HCT116 (cell line): Measurements from ENCODE around the gene GPRC5B. TPM values are rescaled to one million over a fixed set of nuclear protein-coding genes. Genes with fewer than 3 reads are reported as not detected.

Experiments used
- ATAC-seq: fragments of 200-7000 bp; cut with Tn5 transposase; 2 replicates; pipeline ENCODE4 v1.9.1; 2020; ENCODE audit warnings: mild to moderate bottlenecking, moderate library complexity
- BruUV-seq: library from RNA; stranded (reverse); fragments of 400-500 nt; replicated peaks from 2 replicates; lab custom pipeline; 2021; lab: Mats Ljungman, UMichigan
- CTCF ChIA-PET: fragments of 300-600 bp; sonication (Branson Sonifier 250); formaldehyde crosslinking; loops from one replicate; lab custom pipeline; 2021; ENCODE audit warnings: antibody characterized with exemption; lab: Charles Lee
- POLR2A ChIA-PET: fragments of 300-600, 350-600 bp; sonication (Branson Sonifier 250); formaldehyde crosslinking; loops from one replicate; lab custom pipeline; 2021; ENCODE audit warnings: antibody characterized with exemption; lab: Charles Lee
- RAD21 ChIA-PET, 2 experiments: fragments of 300-600 bp; sonication (Branson Sonifier 250); formaldehyde crosslinking; loops; one replicate each; lab custom pipeline; 2023; ENCODE audit warnings: low total read pairs in 2 of 2; ENCODE audit not compliant: uncharacterized antibody in 2 of 2, unreplicated experiment in 2 of 2, low non-redundant PET in 1 of 2; lab: Charles Lee
- DNase-seq: peaks from one replicate; pipeline ENCODE4 v3.0.0-alpha.2; 2010; ENCODE audit warnings: low read depth, low spot score
- H2AFZ ChIP-seq: fragments of 200-600 bp; shearing (Covaris generic), sonication (generic); 2 replicates; pipeline ENCODE4 v1.6.1; 2017; ENCODE audit warnings: low read depth, mixed run types, mixed read lengths, antibody characterized with exemption, low read length; ENCODE audit not compliant: poor library complexity, severe bottlenecking
- H3K27ac ChIP-seq: 2 replicates; pipeline ENCODE4 v1.5.1; 2012; ENCODE audit warnings: low read depth, low read length
- H3K27me3 ChIP-seq: fragments of 200-600 bp; sonication (generic); 2 replicates; pipeline ENCODE4 v1.6.1; 2016; ENCODE audit warnings: mixed run types, low read length, mixed read lengths; ENCODE audit not compliant: insufficient read depth
- H3K36me3 ChIP-seq, 2 experiments: fragments of 200-500 bp in 1 of 2; fragments of 200-600 bp in 1 of 2; sonication (Bioruptor generic) in 1 of 2; sonication (generic) in 1 of 2; 2 replicates each; pipeline versions ENCODE4 v1.5.1 to v1.6.1; 2014 to 2016; ENCODE audit warnings: low read length in 2 of 2, inconsistent platforms in 1 of 2, mixed read lengths in 1 of 2, mixed run types in 1 of 2; ENCODE audit not compliant: insufficient read depth in 2 of 2, control insufficient read depth in 1 of 2
- H3K4me1 ChIP-seq, 2 experiments: fragments of 200-600 bp in 1 of 2; sonication (generic) in 1 of 2; 2 replicates each; pipeline versions ENCODE4 v1.5.1 to v1.6.1; 2012 to 2017; ENCODE audit warnings: low read length in 2 of 2, inconsistent platforms in 1 of 2, mild to moderate bottlenecking in 1 of 2, mixed read lengths in 1 of 2, mixed run types in 1 of 2, moderate library complexity in 1 of 2; ENCODE audit not compliant: insufficient read depth in 2 of 2, control insufficient read depth in 1 of 2
- H3K4me2 ChIP-seq: fragments of 200-600 bp; sonication (generic); 2 replicates; pipeline ENCODE4 v1.6.1; 2017; ENCODE audit warnings: mixed run types, low read length, mixed read lengths
- H3K4me3 ChIP-seq, 2 experiments: fragments of 200-600 bp in 1 of 2; sonication (generic) in 1 of 2; replicated peaks in 1 of 2; 2 replicates each; pipeline ENCODE4 v1.5.1; 2011 to 2016; ENCODE audit warnings: low read length in 2 of 2, control low read depth in 1 of 2, low read depth in 1 of 2, mild to moderate bottlenecking in 1 of 2, mixed read lengths in 1 of 2, mixed run types in 1 of 2
- H3K79me2 ChIP-seq: fragments of 200-600 bp; sonication (generic); 2 replicates; pipeline ENCODE4 v1.6.1; 2017; ENCODE audit warnings: mild to moderate bottlenecking, mixed run types, low read length, moderate library complexity, mixed read lengths; ENCODE audit not compliant: insufficient read depth
- H3K9ac ChIP-seq: fragments of 200-600 bp; sonication (generic); 2 replicates; pipeline ENCODE4 v1.6.1; 2016; ENCODE audit warnings: low read length, mixed read lengths
- H3K9me2 ChIP-seq: fragments of 200-600 bp; sonication (generic), shearing (Covaris generic); 2 replicates; pipeline ENCODE4 v1.6.1; 2017; ENCODE audit warnings: mixed run types, mild to moderate bottlenecking, moderate library complexity; ENCODE audit not compliant: insufficient read depth
- H3K9me3 ChIP-seq, 2 experiments: fragments of 200-500 bp in 1 of 2; fragments of 200-600 bp in 1 of 2; sonication (Bioruptor generic) in 1 of 2; sonication (generic) in 1 of 2; 2 replicates each; pipeline ENCODE4 v1.6.1; 2014 to 2017; ENCODE audit warnings: low read length in 2 of 2, mixed read lengths in 2 of 2, inconsistent platforms in 1 of 2, low read depth in 1 of 2, mild to moderate bottlenecking in 1 of 2, mixed run types in 1 of 2, moderate library complexity in 1 of 2; ENCODE audit not compliant: control insufficient read depth in 1 of 2, insufficient read depth in 1 of 2
- H4K20me1 ChIP-seq: fragments of 200-600 bp; sonication (generic), shearing (Covaris generic); 2 replicates; pipeline ENCODE4 v1.6.1; 2017; ENCODE audit warnings: mixed run types, mild to moderate bottlenecking, moderate library complexity; ENCODE audit not compliant: insufficient read depth
- CEBPB ChIP-seq: IDR thresholded peaks from 2 replicates; pipeline ENCODE4 v1.6.1; 2012; ENCODE audit warnings: low read depth
- EGR1 ChIP-seq: IDR thresholded peaks from 2 replicates; pipeline ENCODE4 v1.6.1; 2012; ENCODE audit warnings: low read depth
- ELF1 ChIP-seq: IDR thresholded peaks from 2 replicates; pipeline ENCODE4 v1.6.1; 2012; ENCODE audit warnings: low read depth, borderline replicate concordance
- JUND ChIP-seq: IDR thresholded peaks from 2 replicates; pipeline ENCODE4 v1.6.1; 2012
- POLR2A ChIP-seq: IDR thresholded peaks from 2 replicates; pipeline ENCODE4 v1.7.0; 2011; ENCODE audit warnings: borderline replicate concordance; ENCODE audit not compliant: insufficient read depth, insufficient read length; ENCODE audit errors: extremely low read depth
- POLR2AphosphoS5 ChIP-seq: IDR thresholded peaks from 2 replicates; pipeline ENCODE4 v1.6.1; 2011; ENCODE audit warnings: mild to moderate bottlenecking, low read depth, low read length, moderate library complexity
- RAD21 ChIP-seq: IDR thresholded peaks from 2 replicates; pipeline ENCODE4 v1.6.1; 2012; ENCODE audit warnings: low read depth, mild to moderate bottlenecking
- SIN3A ChIP-seq: IDR thresholded peaks from 2 replicates; pipeline ENCODE4 v1.6.1; 2012; ENCODE audit warnings: low read depth
- SP1 ChIP-seq: IDR thresholded peaks from 2 replicates; pipeline ENCODE4 v1.6.1; 2012; ENCODE audit warnings: low read depth
- TCF7L2 ChIP-seq: IDR thresholded peaks from 2 replicates; pipeline ENCODE4 v1.7.0; 2011; ENCODE audit warnings: borderline replicate concordance, inconsistent platforms; ENCODE audit not compliant: insufficient read depth, insufficient read length; ENCODE audit errors: extremely low read depth
- YY1 ChIP-seq: IDR thresholded peaks from 2 replicates; pipeline ENCODE4 v1.6.1; 2011; ENCODE audit warnings: low read length, low read depth, moderate library complexity, mild to moderate bottlenecking; ENCODE audit not compliant: insufficient replicate concordance; ENCODE audit errors: extremely low read depth
- ZNF274 ChIP-seq: fragments of 200-500 bp; sonication (Bioruptor generic); IDR thresholded peaks from 2 replicates; pipeline ENCODE4 v1.6.1; 2014; ENCODE audit warnings: mild to moderate bottlenecking, low read depth, low read length, inconsistent platforms
- intact Hi-C: fragments of 100-400 bp; cut with micrococcal nuclease; formaldehyde crosslinking; loops from 2 replicates; pipeline ENCODE4 v1.10.0; 2022
- total RNA-seq: library from RNA; stranded (reverse); gene quantifications from one replicate; pipeline ENCODE4 v1.2.1, GENCODE V29; 2021; ENCODE audit not compliant: unreplicated experiment
- TF ChIP-seq, protein P1 (sequence below): IDR thresholded peaks from 2 replicates; pipeline ENCODE4 v1.6.1; 2012

Gene GPRC5B
- total RNA-seq, 1 experiment from 2014 or later = 7.2 TPM

DNA sequence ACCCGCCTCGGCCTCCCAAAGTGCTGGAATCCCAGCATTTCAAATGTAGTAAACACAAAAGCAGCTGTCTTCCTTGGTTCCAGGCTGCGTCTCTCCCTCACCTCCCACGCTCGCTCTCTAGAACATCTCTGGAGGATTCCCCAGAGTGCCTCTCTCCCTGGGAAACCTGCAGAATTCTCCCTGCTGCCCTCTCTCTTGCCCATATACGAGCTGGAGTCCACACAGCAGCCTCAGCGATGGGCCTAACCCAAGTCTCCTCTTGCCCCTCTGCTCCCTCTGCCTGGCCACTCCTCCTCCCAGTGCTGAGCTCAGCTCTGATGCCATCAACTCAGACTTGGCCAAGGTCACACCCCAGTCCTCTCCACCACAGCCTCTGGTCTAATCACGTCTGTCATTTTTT, 10.6 kb downstream of the GPRC5B start (continued):
- TF ChIP-seq TCF7L2 = no peak
- no peak for TF ChIP-seq POLR2A
- no peak for TF ChIP-seq SIN3A
- no peak for TF ChIP-seq POLR2AphosphoS5
- TF ChIP-seq JUND = no peak
- TF ChIP-seq RAD21 = no peak
- TF ChIP-seq ZNF274 = no peak
- no peak for TF ChIP-seq CEBPB
- TF ChIP-seq ELF1 = no peak
- no peak for TF ChIP-seq YY1
- no peak for TF ChIP-seq EGR1

GRCh38 chr16:19872935-19873334, 11.7 kb downstream of the GPRC5B start:
- Histone ChIP-seq H3K4me2 (no peak overlapping the region), H3K4me1 (no peaks in the 10 kb centered on the region), H3K27ac (no peak overlapping the region), H3K79me2 (no peaks in the 10 kb centered on the region), H3K9me3 (no peaks in the 10 kb centered on the region), H3K4me3 (no peak overlapping the region), H3K9ac (no peak overlapping the region), H3K36me3 (no peaks in the 10 kb centered on the region), H4K20me1 (no peaks in the 10 kb centered on the region), H3K27me3 (no peaks in the 10 kb centered on the region), H2AFZ (no peak overlapping the region), H3K9me2 (no peaks in the 10 kb centered on the region)
- CTCF ChIA-PET = no interaction called here
- DNase-seq = no peak
- RAD21 ChIA-PET = no interaction called here
- POLR2A ChIA-PET = no interaction called here
- intact Hi-C loops = no loop called here
- no peak for ATAC-seq
- TF ChIP-seq, protein P1, sequence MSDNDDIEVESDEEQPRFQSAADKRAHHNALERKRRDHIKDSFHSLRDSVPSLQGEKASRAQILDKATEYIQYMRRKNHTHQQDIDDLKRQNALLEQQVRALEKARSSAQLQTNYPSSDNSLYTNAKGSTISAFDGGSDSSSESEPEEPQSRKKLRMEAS = no peak
- no peak for TF ChIP-seq SP1
- no TSS peak for BruUV-seq
